ENCODE results near the gene IL17RD. TPM values are rescaled to one million over a fixed set of nuclear protein-coding genes. Genes with fewer than 3 reads are reported as not detected.

The IL17RD gene
- polyA plus RNA-seq, 3 donors: not detected

GRCh38 chr3:57063032-57063431 is 102.1 kb downstream of the IL17RD start:
- H3K4me3 ChIP-seq (replicated peaks in 1 of 3; ENCODE audit: low read depth in 2 of 3, low read length in 3 of 3): peak overlapping the region in 1 of 3 experiments; percentile 16
- no peaks in the 10 kb centered on the region for H3K36me3 ChIP-seq (replicated peaks in 1 of 2; ENCODE audit: control insufficient read depth in 1 of 2, insufficient read depth in 2 of 2, low read length in 2 of 2)
- no peaks in the 10 kb centered on the region for H3K9me3 ChIP-seq (replicated peaks in 1 of 2; ENCODE audit: control insufficient read depth in 1 of 2, insufficient read depth in 1 of 2, low read length in 2 of 2)
- Mint-ChIP-seq H3K27ac (peak overlapping the region; percentile 68 to 95 (median 84)), H3K9me3 (peaks cover 0 to 2% (median 0%) of the 10 kb centered on the region in 7 donors), H3K27me3 (ENCODE audit: low read depth in 3 of 3) (peaks cover 0 to 2% (median 0%) of the 10 kb centered on the region in 3 donors), H3K36me3 (peaks cover 0 to 6% of the 10 kb centered on the region in 2 donors), H3K4me1 (peaks cover 56% of the 10 kb centered on the region), H3K4me3 (peak overlapping the region in 1 of 2 donors; percentile 68)
- WGBS (ENCODE audit: insufficient coverage): 23% methylated on average over 5 of the region's 5 CpGs
- H3K9ac ChIP-seq (ENCODE audit: insufficient read depth, low read length, poor library complexity, severe bottlenecking): no peak overlapping the region
- H3K79me2 ChIP-seq (ENCODE audit: insufficient read depth, low read length): no peaks in the 10 kb centered on the region
- intact Hi-C loops (cut with micrococcal nuclease): no loop called here
- no peak for TF ChIP-seq CTCF (IDR thresholded peaks at IDR 0.05)
- peak; percentile 30 to 42 (median 30) for DNase-seq
- no peaks in the 10 kb centered on the region for H4K20me1 ChIP-seq (ENCODE audit: insufficient read depth, low read length)
- H3K27ac ChIP-seq (ENCODE audit: low read depth in 1 of 2, low read length in 2 of 2): peak overlapping the region; percentile 55 to 79
- H3K4me2 ChIP-seq (replicated peaks; ENCODE audit: extremely low read depth, low read length, poor library complexity, severe bottlenecking): peak overlapping the region; percentile 27
- peak overlapping the region; percentile 26 for H2AFZ ChIP-seq (ENCODE audit: insufficient read depth, low read depth, low read length, poor library complexity, severe bottlenecking)
- no peaks in the 10 kb centered on the region for H3K27me3 ChIP-seq (ENCODE audit: control insufficient read depth in 2 of 2, insufficient read depth in 2 of 2, low read length in 2 of 2)
- H3K4me1 ChIP-seq (ENCODE audit: control insufficient read depth in 1 of 2, insufficient read depth in 2 of 2, low read length in 2 of 2): peaks cover 53 to 64% of the 10 kb centered on the region in 2 donors

DNA sequence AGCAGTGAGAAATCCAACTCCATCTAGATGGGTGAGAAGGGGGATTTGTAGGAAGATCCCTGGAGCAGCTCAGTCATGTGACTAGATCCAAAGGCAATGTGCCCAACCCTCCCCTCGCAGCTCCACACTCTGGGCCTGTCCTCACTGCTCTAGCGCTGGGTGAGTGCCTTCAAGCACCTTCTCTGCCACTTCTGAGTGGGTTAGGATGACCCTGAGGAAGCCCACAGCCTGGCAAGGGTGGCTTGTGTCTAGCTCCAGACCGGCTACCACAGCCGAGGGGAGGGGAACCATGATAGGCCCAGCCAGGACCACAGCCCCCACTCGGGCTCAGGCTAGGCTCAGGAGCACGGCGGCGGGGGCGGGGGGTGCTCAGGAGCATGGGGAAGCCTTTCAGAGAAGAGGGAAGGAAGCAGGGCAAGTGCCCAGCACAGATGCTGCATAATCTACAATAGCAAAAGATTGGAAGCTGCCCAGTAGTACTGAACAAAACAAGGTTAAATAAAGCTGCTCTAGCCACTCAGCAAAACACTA is 103.0 kb downstream of the IL17RD start:
- Histone ChIP-seq H3K36me3 (replicated peaks in 1 of 2; ENCODE audit: control insufficient read depth in 1 of 2, insufficient read depth in 2 of 2, low read length in 2 of 2) (no peaks in the 10 kb centered on the region), H3K4me3 (replicated peaks in 1 of 3; ENCODE audit: low read depth in 2 of 3, low read length in 3 of 3) (no peak overlapping the region), H3K79me2 (ENCODE audit: insufficient read depth, low read length) (no peaks in the 10 kb centered on the region), H3K4me1 (ENCODE audit: control insufficient read depth in 1 of 2, insufficient read depth in 2 of 2, low read length in 2 of 2) (peaks cover 50 to 58% of the 10 kb centered on the region in 2 donors), H3K9me3 (replicated peaks in 1 of 2; ENCODE audit: control insufficient read depth in 1 of 2, insufficient read depth in 1 of 2, low read length in 2 of 2) (no peaks in the 10 kb centered on the region), H3K4me2 (replicated peaks; ENCODE audit: extremely low read depth, low read length, poor library complexity, severe bottlenecking) (peak overlapping the region; percentile 27), H2AFZ (ENCODE audit: insufficient read depth, low read depth, low read length, poor library complexity, severe bottlenecking) (peak overlapping the region; percentile 52), H3K27me3 (ENCODE audit: control insufficient read depth in 2 of 2, insufficient read depth in 2 of 2, low read length in 2 of 2) (no peaks in the 10 kb centered on the region), H4K20me1 (ENCODE audit: insufficient read depth, low read length) (no peaks in the 10 kb centered on the region), H3K27ac (ENCODE audit: low read depth in 1 of 2, low read length in 2 of 2) (peak overlapping the region in 1 of 2 donors; percentile 83), H3K9ac (ENCODE audit: insufficient read depth, low read length, poor library complexity, severe bottlenecking) (no peak overlapping the region)
- no peak for DNase-seq
- TF ChIP-seq CTCF (IDR thresholded peaks at IDR 0.05): no peak
- H3K27ac Mint-ChIP-seq: peak overlapping the region in 5 of 7 donors; percentile 2 to 57 (median 20)
- peaks cover 0 to 2% (median 0%) of the 10 kb centered on the region in 7 donors for H3K9me3 Mint-ChIP-seq
- H3K4me3 Mint-ChIP-seq: no peak overlapping the region
- H3K4me1 Mint-ChIP-seq: peaks cover 56% of the 10 kb centered on the region
- H3K36me3 Mint-ChIP-seq: peaks cover 0 to 6% of the 10 kb centered on the region in 2 donors
- peaks cover 0 to 2% (median 0%) of the 10 kb centered on the region in 3 donors for H3K27me3 Mint-ChIP-seq (ENCODE audit: low read depth in 3 of 3)
- 11% methylated on average over 8 of the region's 9 CpGs for WGBS (ENCODE audit: insufficient coverage)
- intact Hi-C loops (cut with micrococcal nuclease): no loop called here

Data from CD14-positive monocyte (primary cell).